Naive B cell (primary cell): ENCODE measurements around the gene RHBDF2. TPM values are rescaled to one million over a fixed set of nuclear protein-coding genes. Genes with fewer than 3 reads are reported as not detected.

ENCODE experiments used
- ATAC-seq, 2 donors: fragments of 150-1000 bp; cut with Tn5 transposase; 2 replicates each; pipeline ENCODE4 v1.10.0; 2021; ENCODE audit warnings: low read depth in 2 of 2, mild to moderate bottlenecking in 2 of 2, moderate library complexity in 2 of 2
- DNase-seq: peaks from one replicate; pipeline ENCODE4 v3.0.0; 2022
- H3K27ac Mint-ChIP-seq, 6 donors: one replicate each; pipeline ENCODE4 v1.8.0; 2020 to 2022; ENCODE audit warnings: mild to moderate bottlenecking in 6 of 6, mixed read lengths in 6 of 6, moderate library complexity in 5 of 6, inconsistent platforms in 2 of 6
- H3K27me3 Mint-ChIP-seq, 3 donors: one replicate each; pipeline ENCODE4 v1.8.0; 2021 to 2022; ENCODE audit warnings: mixed read lengths in 3 of 3, mild to moderate bottlenecking in 1 of 3
- H3K36me3 Mint-ChIP-seq, 2 donors: one replicate each; pipeline ENCODE4 v1.8.0; 2020 to 2022; ENCODE audit warnings: mixed read lengths in 2 of 2, inconsistent platforms in 1 of 2, mild to moderate bottlenecking in 1 of 2
- H3K4me1 Mint-ChIP-seq, 3 donors: one replicate each; pipeline ENCODE4 v1.8.0; 2020 to 2022; ENCODE audit warnings: mixed read lengths in 3 of 3, inconsistent platforms in 1 of 3, mild to moderate bottlenecking in 1 of 3, moderate library complexity in 1 of 3
- H3K4me3 Mint-ChIP-seq, 8 donors: one replicate each; pipeline ENCODE4 v1.8.0; 2020 to 2022; ENCODE audit warnings: mild to moderate bottlenecking in 8 of 8, mixed read lengths in 8 of 8, moderate library complexity in 8 of 8, inconsistent platforms in 2 of 8
- H3K9me3 Mint-ChIP-seq, 7 donors: one replicate each; pipeline ENCODE4 v1.8.0; 2020 to 2022; ENCODE audit warnings: mixed read lengths in 7 of 7, mild to moderate bottlenecking in 5 of 7, inconsistent platforms in 2 of 7, moderate library complexity in 1 of 7
- polyA plus RNA-seq, 6 donors: library from polyadenylated mRNA; unstranded; fragments of 300-500 nt; fragmentation: Illumina TruSeq; gene quantifications; one replicate each; pipeline ENCODE4 v1.2.3, GENCODE V29; 2021; ENCODE audit warnings: low read depth in 6 of 6

RHBDF2 gene
- polyA plus RNA-seq, 6 donors from 2014 or later, result 44.0 to 148 (median 51.7) TPM

GRCh38 chr17:76499267-76499667 is 2.0 kb downstream of the RHBDF2 start:
- H3K4me3 Mint-ChIP-seq, result peak overlapping the region; percentile 84 to 100 (median 98)
- H3K36me3 Mint-ChIP-seq, result peaks cover 0 to 10% of the 10 kb centered on the region in 2 donors
- H3K9me3 Mint-ChIP-seq, result no peaks in the 10 kb centered on the region
- DNase-seq (no peak), ATAC-seq (no peak)
- H3K27me3 Mint-ChIP-seq, result no peaks in the 10 kb centered on the region
- peaks cover 65 to 77% (median 76%) of the 10 kb centered on the region in 3 donors for H3K4me1 Mint-ChIP-seq
- peak overlapping the region; percentile 93 to 99 (median 96) for H3K27ac Mint-ChIP-seq

GRCh38 chr17:76498876-76499251 is 2.4 kb downstream of the RHBDF2 start:
- Mint-ChIP-seq H3K36me3 (peaks cover 0 to 10% of the 10 kb centered on the region in 2 donors), H3K4me1 (peaks cover 64 to 76% (median 76%) of the 10 kb centered on the region in 3 donors)
- ATAC-seq, result peak; percentile 29 to 34

GRCh38 chr17:76497979-76498875 is 3.0 kb downstream of the RHBDF2 start:
- ATAC-seq, result peak; percentile 3 to 4
- Mint-ChIP-seq H3K4me1 (peaks cover 70 to 81% (median 78%) of the 10 kb centered on the region in 3 donors), H3K27ac (peak overlapping the region; percentile 93 to 99 (median 96)), H3K27me3 (no peaks in the 10 kb centered on the region), H3K9me3 (no peaks in the 10 kb centered on the region), H3K36me3 (peaks cover 0 to 10% of the 10 kb centered on the region in 2 donors), H3K4me3 (peak overlapping the region; percentile 84 to 100 (median 98))
- no peak for DNase-seq

More at GRCh38 chr17:76498876-76499251, 2.4 kb downstream of the RHBDF2 start:
- Mint-ChIP-seq H3K4me3 (peak overlapping the region; percentile 84 to 100 (median 98)), H3K27ac (peak overlapping the region; percentile 93 to 99 (median 96)), H3K27me3 (no peaks in the 10 kb centered on the region), H3K9me3 (no peaks in the 10 kb centered on the region)
- DNase-seq, result peak; percentile 63

GRCh38 chr17:76497699-76497978 is 3.6 kb downstream of the RHBDF2 start:
- DNase-seq (no peak), ATAC-seq (no peak)
- Mint-ChIP-seq H3K36me3 (peaks cover 0 to 10% of the 10 kb centered on the region in 2 donors), H3K4me1 (peaks cover 71 to 83% (median 79%) of the 10 kb centered on the region in 3 donors), H3K27me3 (no peaks in the 10 kb centered on the region), H3K27ac (peak overlapping the region in 5 of 6 donors; percentile 76 to 99 (median 96)), H3K9me3 (no peaks in the 10 kb centered on the region), H3K4me3 (peak overlapping the region; percentile 79 to 100 (median 96))

- Mint-ChIP-seq H3K9me3 (no peaks in the 10 kb centered on the region), H3K4me1 (peaks cover 71 to 83% (median 79%) of the 10 kb centered on the region in 3 donors), H3K36me3 (peaks cover 0 to 10% of the 10 kb centered on the region in 2 donors), H3K27me3 (no peaks in the 10 kb centered on the region), H3K4me3 (peak overlapping the region; percentile 60 to 100 (median 96)), H3K27ac (peak overlapping the region in 5 of 6 donors; percentile 22 to 99 (median 81))
- ATAC-seq, result no peak
- DNase-seq, result no peak
Observed at GRCh38 chr17:76496464-76496863, 4.8 kb downstream of the RHBDF2 start.

GRCh38 chr17:76495663-76496400 is 5.4 kb downstream of the RHBDF2 start:
- Mint-ChIP-seq H3K9me3 (no peaks in the 10 kb centered on the region), H3K4me3 (peak overlapping the region; percentile 55 to 100 (median 90))

GRCh38 chr17:76493505-76494167 is 7.6 kb downstream of the RHBDF2 start:
- ATAC-seq (peak; percentile 11 to 19), DNase-seq (no peak)
- peak overlapping the region; percentile 93 to 99 (median 96) for H3K27ac Mint-ChIP-seq
- H3K27me3 Mint-ChIP-seq, result no peaks in the 10 kb centered on the region
- peak overlapping the region; percentile 81 to 96 (median 91) for H3K4me3 Mint-ChIP-seq
- H3K36me3 Mint-ChIP-seq, result no peaks in the 10 kb centered on the region
- H3K9me3 Mint-ChIP-seq, result no peaks in the 10 kb centered on the region
- H3K4me1 Mint-ChIP-seq, result peaks cover 70 to 100% (median 93%) of the 10 kb centered on the region in 3 donors

More at GRCh38 chr17:76495663-76496400, 5.4 kb downstream of the RHBDF2 start:
- ATAC-seq (no peak), DNase-seq (no peak)
- Mint-ChIP-seq H3K27me3 (no peaks in the 10 kb centered on the region), H3K4me1 (peaks cover 74 to 87% (median 84%) of the 10 kb centered on the region in 3 donors), H3K27ac (peak overlapping the region in 5 of 6 donors; percentile 37 to 99 (median 89)), H3K36me3 (peaks cover 0 to 10% of the 10 kb centered on the region in 2 donors)

GRCh38 chr17:76492989-76493501 is 8.2 kb downstream of the RHBDF2 start:
- no peaks in the 10 kb centered on the region for H3K27me3 Mint-ChIP-seq
- ATAC-seq (peak; percentile 69 to 73), DNase-seq (peak; percentile 76)
- no peaks in the 10 kb centered on the region for H3K9me3 Mint-ChIP-seq
- H3K4me3 Mint-ChIP-seq, result peak overlapping the region; percentile 81 to 96 (median 91)
- H3K27ac Mint-ChIP-seq, result peak overlapping the region; percentile 93 to 99 (median 96)
- H3K36me3 Mint-ChIP-seq, result no peaks in the 10 kb centered on the region
- peaks cover 64 to 99% (median 88%) of the 10 kb centered on the region in 3 donors for H3K4me1 Mint-ChIP-seq

- H3K9me3 Mint-ChIP-seq, result peaks cover 0 to 1% (median 0%) of the 10 kb centered on the region in 7 donors
- peak overlapping the region; percentile 96 to 99 (median 96) for H3K27ac Mint-ChIP-seq
- DNase-seq (peak; percentile 62), ATAC-seq (peak; percentile 51 to 55)
- peaks cover 62 to 99% (median 88%) of the 10 kb centered on the region in 3 donors for H3K4me1 Mint-ChIP-seq
- peak overlapping the region; percentile 81 to 96 (median 91) for H3K4me3 Mint-ChIP-seq
- no peaks in the 10 kb centered on the region for H3K27me3 Mint-ChIP-seq
- no peaks in the 10 kb centered on the region for H3K36me3 Mint-ChIP-seq
Observed at GRCh38 chr17:76492123-76492988, 8.9 kb downstream of the RHBDF2 start.

GRCh38 chr17:76491271-76492122 is 9.7 kb downstream of the RHBDF2 start:
- DNase-seq, result no peak
- Mint-ChIP-seq H3K27me3 (no peaks in the 10 kb centered on the region), H3K9me3 (peaks cover 0 to 1% (median 0%) of the 10 kb centered on the region in 7 donors), H3K27ac (peak overlapping the region; percentile 96 to 99 (median 96)), H3K4me1 (peaks cover 54 to 93% (median 80%) of the 10 kb centered on the region in 3 donors), H3K4me3 (peak overlapping the region; percentile 81 to 96 (median 91)), H3K36me3 (no peaks in the 10 kb centered on the region)
- peak; percentile 9 to 10 for ATAC-seq

GRCh38 chr17:76490112-76490710 is 11.0 kb downstream of the RHBDF2 start:
- Mint-ChIP-seq H3K9me3 (peaks cover 0 to 1% (median 0%) of the 10 kb centered on the region in 7 donors), H3K36me3 (no peaks in the 10 kb centered on the region), H3K27ac (peak overlapping the region in 5 of 6 donors; percentile 16 to 99 (median 74)), H3K4me3 (peak overlapping the region in 6 of 8 donors; percentile 65 to 92 (median 76)), H3K4me1 (peaks cover 51 to 88% (median 75%) of the 10 kb centered on the region in 3 donors), H3K27me3 (no peaks in the 10 kb centered on the region)
- DNase-seq (no peak), ATAC-seq (no peak)
